ENCODE results near the gene CLDN25.

GRCh38 chr11:113802621-113803020 is 23.0 kb downstream of the CLDN25 start:
- TF ChIP-seq EZH2 (IDR thresholded peaks at IDR 0.05; ENCODE audit: insufficient read depth, poor library complexity, severe bottlenecking) = no peak
- TF ChIP-seq EZH2phosphoT487 (IDR thresholded peaks at IDR 0.05; ENCODE audit: insufficient read depth, low read depth) = no peak
